Upper lobe of right lung (tissue), 1 donor: ENCODE data around the gene HNF1A. TPM values are rescaled to one million over a fixed set of nuclear protein-coding genes. Genes with fewer than 3 reads are reported as not detected.

Source experiments
- ATAC-seq: fragments of 200-7000 bp; cut with Tn5 transposase; one replicate; pipeline ENCODE4 v1.9.1; 2020; ENCODE audit warnings: mild to moderate bottlenecking, moderate library complexity
- DNase-seq: peaks from one replicate; pipeline ENCODE4 v3.0.0-alpha.2; 2020
- H3K27ac ChIP-seq: fragments of 200-600 bp; one replicate; pipeline ENCODE4 v1.8.0; 2022
- H3K27me3 ChIP-seq: fragments of 200-600 bp; one replicate; pipeline ENCODE4 v1.8.0; 2022; ENCODE audit warnings: mild to moderate bottlenecking
- H3K36me3 ChIP-seq: fragments of 200-600 bp; one replicate; pipeline ENCODE4 v1.8.0; 2022
- H3K4me1 ChIP-seq: fragments of 200-600 bp; one replicate; pipeline ENCODE4 v1.8.0; 2022
- H3K4me3 ChIP-seq: fragments of 200-600 bp; one replicate; pipeline ENCODE4 v1.8.0; 2022; ENCODE audit warnings: mild to moderate bottlenecking
- H3K9me3 ChIP-seq: fragments of 200-600 bp; one replicate; pipeline ENCODE4 v1.8.0; 2022
- intact Hi-C: fragments of 100-400 bp; cut with DNase I; formaldehyde crosslinking; loops from one replicate; pipeline ENCODE4 v1.11.0; 2022
- total RNA-seq: library from RNA; stranded (reverse); fragmentation: NEBNext Ultra II Directional; extraction: Animal tissue kit (Norgen Biotek cat#: 25700); gene quantifications from one replicate; pipeline ENCODE4 v1.2.1, GENCODE V29; 2021
- TF ChIP-seq, protein P1 (sequence below): fragments of 200-600 bp; IDR thresholded peaks from one replicate; pipeline ENCODE4 v1.8.0; 2022; ENCODE audit warnings: antibody characterized with exemption
- donor health status: DM: no; HTN: yes; CAD: no; lungs with severe emphysema.

HNF1A gene
- total RNA-seq, 1 donor from 2014 or later: not detected

DNA sequence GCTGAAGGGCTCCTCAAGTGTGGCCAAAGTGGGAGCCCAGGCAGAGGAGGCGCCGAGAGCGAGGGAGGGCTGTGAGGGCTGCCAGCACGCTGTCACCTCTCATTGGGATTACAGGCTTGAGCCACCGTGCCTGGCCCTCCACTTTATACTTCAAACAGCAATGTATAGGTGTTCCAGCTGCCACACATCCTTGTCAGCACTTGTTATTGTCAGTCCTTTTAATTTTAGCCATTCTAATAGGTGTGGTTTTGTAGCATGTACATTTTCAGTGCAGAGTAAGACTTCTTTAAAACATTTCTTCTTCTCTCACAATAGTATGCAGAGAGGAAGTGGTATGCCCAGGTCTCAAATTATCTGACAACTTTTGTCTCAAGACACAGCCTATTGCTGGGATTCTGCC, 27.5 kb upstream of the HNF1A start:
- intact Hi-C loops: no loop called here
- Histone ChIP-seq H3K9me3 (no peaks in the 10 kb centered on the region), H3K36me3 (no peaks in the 10 kb centered on the region), H3K4me1 (no peaks in the 10 kb centered on the region), H3K27me3 (no peaks in the 10 kb centered on the region), H3K27ac (no peak overlapping the region), H3K4me3 (no peak overlapping the region)
- no peak for ATAC-seq
- DNase-seq: no peak
- TF ChIP-seq, protein P1, sequence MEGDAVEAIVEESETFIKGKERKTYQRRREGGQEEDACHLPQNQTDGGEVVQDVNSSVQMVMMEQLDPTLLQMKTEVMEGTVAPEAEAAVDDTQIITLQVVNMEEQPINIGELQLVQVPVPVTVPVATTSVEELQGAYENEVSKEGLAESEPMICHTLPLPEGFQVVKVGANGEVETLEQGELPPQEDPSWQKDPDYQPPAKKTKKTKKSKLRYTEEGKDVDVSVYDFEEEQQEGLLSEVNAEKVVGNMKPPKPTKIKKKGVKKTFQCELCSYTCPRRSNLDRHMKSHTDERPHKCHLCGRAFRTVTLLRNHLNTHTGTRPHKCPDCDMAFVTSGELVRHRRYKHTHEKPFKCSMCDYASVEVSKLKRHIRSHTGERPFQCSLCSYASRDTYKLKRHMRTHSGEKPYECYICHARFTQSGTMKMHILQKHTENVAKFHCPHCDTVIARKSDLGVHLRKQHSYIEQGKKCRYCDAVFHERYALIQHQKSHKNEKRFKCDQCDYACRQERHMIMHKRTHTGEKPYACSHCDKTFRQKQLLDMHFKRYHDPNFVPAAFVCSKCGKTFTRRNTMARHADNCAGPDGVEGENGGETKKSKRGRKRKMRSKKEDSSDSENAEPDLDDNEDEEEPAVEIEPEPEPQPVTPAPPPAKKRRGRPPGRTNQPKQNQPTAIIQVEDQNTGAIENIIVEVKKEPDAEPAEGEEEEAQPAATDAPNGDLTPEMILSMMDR: no peak

DNA sequence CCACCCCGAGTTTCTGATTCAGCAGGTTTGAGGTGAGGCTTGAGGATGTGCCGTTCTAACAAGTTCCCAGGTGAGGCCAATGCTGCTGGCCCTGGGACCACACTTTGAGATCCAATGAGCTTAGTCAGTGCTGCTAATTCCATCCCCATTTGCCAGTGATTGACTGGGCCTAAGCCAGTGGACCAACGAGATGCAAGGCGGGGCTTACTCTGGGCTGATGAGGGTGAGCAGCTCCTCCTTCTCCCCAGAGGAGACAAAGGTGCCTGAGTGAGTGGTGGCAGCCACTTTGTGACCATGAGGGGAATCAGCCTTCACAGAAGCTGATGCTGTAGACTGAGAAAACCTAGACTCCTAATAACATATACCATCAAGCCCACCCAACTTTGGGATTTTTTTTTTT, 23.1 kb upstream of the HNF1A start:
- DNase-seq (no peak), ATAC-seq (no peak)
- no peaks in the 10 kb centered on the region for H3K4me1 ChIP-seq
- intact Hi-C loops: no loop called here
- no peaks in the 10 kb centered on the region for H3K27me3 ChIP-seq
- TF ChIP-seq, protein P1: no peak
- no peaks in the 10 kb centered on the region for H3K36me3 ChIP-seq
- H3K4me3 ChIP-seq: no peak overlapping the region
- no peaks in the 10 kb centered on the region for H3K9me3 ChIP-seq
- no peak overlapping the region for H3K27ac ChIP-seq

DNA sequence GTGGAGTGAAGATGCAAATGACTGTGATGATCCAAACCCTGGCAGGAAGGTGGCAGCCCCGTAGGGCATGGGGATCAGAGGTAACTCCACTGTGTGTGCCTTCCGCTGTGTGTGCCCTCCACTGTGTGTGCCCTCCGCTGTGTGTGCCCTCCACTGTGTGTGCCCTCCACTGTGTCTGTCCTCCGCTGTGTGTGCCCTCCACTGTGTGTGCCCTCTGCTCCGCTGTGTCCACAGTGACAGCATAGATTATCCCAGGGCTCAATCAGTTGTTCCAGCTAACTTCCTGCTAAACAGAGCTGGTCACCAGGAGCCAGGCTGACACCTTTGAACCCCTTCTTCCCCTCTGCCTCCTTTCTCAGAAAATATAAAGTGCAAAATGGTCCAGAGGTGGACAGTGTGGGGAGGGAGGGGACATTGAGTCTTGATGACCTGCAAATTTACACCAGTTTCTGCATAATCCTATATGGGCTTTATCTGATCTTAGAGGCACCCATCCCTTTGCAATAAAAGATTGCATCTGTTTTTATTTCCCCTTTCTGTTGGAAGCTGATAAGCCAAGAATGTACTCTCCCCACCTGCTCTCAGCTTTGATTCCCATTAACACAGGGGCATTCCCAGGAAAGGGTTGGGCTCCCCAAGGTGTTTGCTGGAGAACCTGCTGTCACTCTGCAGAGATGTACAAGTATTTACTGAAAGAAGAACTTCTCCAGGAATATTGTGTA, 21.6 kb upstream of the HNF1A start:
- H3K9me3 ChIP-seq: no peaks in the 10 kb centered on the region
- H3K4me1 ChIP-seq: no peaks in the 10 kb centered on the region
- H3K27me3 ChIP-seq: no peaks in the 10 kb centered on the region
- DNase-seq (no peak), ATAC-seq (no peak)
- intact Hi-C loops: no loop called here
- no peak overlapping the region for H3K27ac ChIP-seq
- TF ChIP-seq, protein P1: no peak
- H3K36me3 ChIP-seq: no peaks in the 10 kb centered on the region
- no peak overlapping the region for H3K4me3 ChIP-seq

DNA sequence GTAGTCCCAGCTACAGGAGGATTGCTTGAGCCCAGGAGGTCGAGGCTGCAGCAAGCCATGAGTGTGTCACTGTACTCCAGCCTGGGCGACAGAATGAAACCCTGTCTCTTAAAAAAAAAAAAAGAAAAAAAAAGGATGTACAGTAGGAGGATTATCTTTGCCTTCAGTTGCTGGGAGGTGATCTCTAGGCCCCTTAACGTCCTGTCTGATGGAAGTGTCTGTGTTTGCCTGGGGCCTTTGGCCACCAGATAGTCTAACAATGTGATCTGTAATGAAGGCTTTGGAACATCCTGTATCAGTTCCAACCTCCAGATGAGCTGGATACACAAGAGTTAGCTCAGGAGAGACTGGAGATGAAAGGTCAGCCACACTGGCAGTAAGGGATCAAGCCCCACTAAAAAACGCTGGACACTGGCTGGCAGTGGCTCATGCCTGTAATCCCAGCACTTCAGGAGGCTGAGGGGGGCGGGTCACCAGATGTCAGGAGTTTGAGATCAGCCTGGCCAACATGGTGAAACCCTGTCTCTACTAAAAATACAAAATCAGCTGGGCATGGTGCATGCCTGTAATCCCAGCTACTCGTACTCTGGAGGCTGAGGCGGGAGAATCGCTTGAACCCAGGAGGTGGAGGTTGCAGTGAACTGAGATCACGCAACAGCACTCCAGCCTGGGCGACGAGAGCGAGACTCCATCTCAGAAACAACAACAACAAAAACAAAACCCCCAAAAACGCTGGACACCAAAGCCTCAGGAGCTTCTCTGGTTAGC, 19.0 kb upstream of the HNF1A start:
- Histone ChIP-seq H3K4me1 (no peaks in the 10 kb centered on the region), H3K36me3 (no peaks in the 10 kb centered on the region), H3K27ac (no peak overlapping the region), H3K4me3 (no peak overlapping the region), H3K27me3 (no peaks in the 10 kb centered on the region), H3K9me3 (no peaks in the 10 kb centered on the region)
- no peak for DNase-seq
- TF ChIP-seq, protein P1: no peak
- ATAC-seq: no peak
- intact Hi-C loops: no loop called here

DNA sequence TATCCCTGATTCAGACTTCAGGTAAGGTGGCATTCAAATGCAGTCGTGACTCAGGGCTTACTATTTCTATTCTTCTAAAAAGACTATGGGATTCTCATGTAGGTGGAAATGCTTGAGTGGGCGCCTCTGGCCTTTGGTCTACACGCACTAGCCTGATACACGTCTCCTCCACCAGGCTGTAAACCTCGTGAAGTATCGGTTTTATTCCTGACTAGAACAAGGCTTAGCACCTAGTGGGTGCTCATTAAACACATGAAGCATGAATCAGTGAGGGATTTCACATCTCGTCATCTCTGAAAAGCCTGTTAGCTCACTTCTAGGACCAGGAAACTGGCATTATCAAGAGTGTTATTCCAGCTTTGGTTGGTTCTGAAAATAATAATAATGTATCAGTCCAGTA, 17.7 kb upstream of the HNF1A start:
- Histone ChIP-seq H3K4me3 (no peak overlapping the region), H3K4me1 (no peaks in the 10 kb centered on the region), H3K36me3 (no peaks in the 10 kb centered on the region), H3K27ac (no peak overlapping the region), H3K27me3 (no peaks in the 10 kb centered on the region), H3K9me3 (no peaks in the 10 kb centered on the region)
- TF ChIP-seq, protein P1: no peak
- DNase-seq: no peak
- intact Hi-C loops: loop anchor here (10.0 kb wide), 1 partner anchor 306 kb away; no protein-coding TSS in a partner anchor
- no peak for ATAC-seq
